Activated CD4-positive, alpha-beta T cell treated with anti-CD3 and anti-CD28 coated beads, Interleukin-2, amount 50 U/mL, for 4 hours (primary cell): ENCODE data around the gene HLA-DRB5.
"Not testable (repeated sequence)": the region's sequence is repeated elsewhere in the genome, so short reads cannot be mapped to it uniquely, and the experiment has no call there.

Source experiments
- DNase-seq, 2 experiments: peaks; one replicate each; pipeline ENCODE4 v3.0.0-alpha.2; 2020

Gene HLA-DRB5

GRCh38 chr6:32492351-32492750 lies 37.7 kb downstream of the HLA-DRB5 start:
- DNase-seq: no peak

GRCh38 chr6:32491700-32492099 lies 38.4 kb downstream of the HLA-DRB5 start:
- no peak for DNase-seq

- no peak for DNase-seq
Measured at GRCh38 chr6:32488083-32488482, 42.0 kb downstream of the HLA-DRB5 start.

GRCh38 chr6:32484614-32484998 lies 45.5 kb downstream of the HLA-DRB5 start:
- DNase-seq: no peak

GRCh38 chr6:32483968-32484613 lies 46.0 kb downstream of the HLA-DRB5 start:
- DNase-seq: no peak

- no peak for DNase-seq
Measured at GRCh38 chr6:32475392-32476206, 54.5 kb downstream of the HLA-DRB5 start.

- not testable (repeated sequence) for DNase-seq
Measured at GRCh38 chr6:32473376-32474348, 56.4 kb downstream of the HLA-DRB5 start.

GRCh38 chr6:32472781-32473375 lies 57.2 kb downstream of the HLA-DRB5 start:
- DNase-seq: no peak

GRCh38 chr6:32467743-32468503 lies 62.2 kb downstream of the HLA-DRB5 start:
- DNase-seq: not testable (repeated sequence)
